ENCODE data around the gene CSF2RB.

DNA sequence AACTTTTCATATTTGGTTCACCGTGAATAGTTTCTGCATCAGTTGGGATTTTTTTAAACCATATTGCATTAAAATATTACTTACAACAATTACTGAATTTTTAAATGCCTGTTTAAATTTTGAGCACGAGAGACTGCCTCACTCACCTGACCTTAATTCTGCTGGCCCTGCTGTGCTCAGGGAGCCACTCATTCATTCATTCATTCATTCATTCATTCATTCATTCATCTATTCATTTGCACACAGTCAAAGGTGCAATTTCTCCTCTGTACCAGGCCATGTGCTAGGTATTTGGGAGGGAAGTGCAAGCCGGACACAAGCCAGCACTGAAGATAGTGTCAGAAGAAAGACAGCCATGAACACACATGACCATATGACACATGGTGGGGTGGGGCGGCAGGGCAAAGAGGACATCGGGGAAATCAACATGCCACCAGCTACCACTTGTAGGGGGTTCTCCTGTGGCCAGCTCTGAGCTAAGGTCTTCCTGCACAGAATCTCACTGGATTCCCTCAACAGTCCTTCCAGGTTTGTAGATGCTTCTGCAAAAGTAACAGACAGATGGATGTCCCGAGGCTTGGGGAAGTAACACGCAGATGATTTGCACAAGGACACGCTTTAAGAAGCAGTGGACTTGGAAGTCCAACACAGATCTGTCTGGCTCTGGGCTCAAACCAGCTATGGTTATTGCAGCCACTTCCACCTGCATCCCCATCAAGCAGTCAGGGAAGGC lies 568 bp upstream of the CSF2RB start:
- TF ChIP-seq EZH2 (IDR thresholded peaks at IDR 0.05; ENCODE audit: borderline replicate concordance, low read depth, low read length, severe bottlenecking) (no peak), POLR2A (IDR thresholded peaks at IDR 0.05; ENCODE audit: low read depth, low read length) (no peak), JUN (IDR thresholded peaks at IDR 0.05; ENCODE audit: borderline replicate concordance, insufficient read depth, insufficient read length, low read depth) (no peak), FOS (IDR thresholded peaks at IDR 0.05; ENCODE audit: borderline replicate concordance, insufficient read depth, low read length) (no peak), MYC (IDR thresholded peaks at IDR 0.05; ENCODE audit: low read depth, low read length) (no peak), POLR2AphosphoS5 (IDR thresholded peaks at IDR 0.05; ENCODE audit: insufficient read depth, low read depth, low read length) (no peak), GATA2 (IDR thresholded peaks at IDR 0.05; ENCODE audit: insufficient read depth, insufficient read length, low read depth, low read length) (no peak)
- TF ChIP-seq, protein P1, sequence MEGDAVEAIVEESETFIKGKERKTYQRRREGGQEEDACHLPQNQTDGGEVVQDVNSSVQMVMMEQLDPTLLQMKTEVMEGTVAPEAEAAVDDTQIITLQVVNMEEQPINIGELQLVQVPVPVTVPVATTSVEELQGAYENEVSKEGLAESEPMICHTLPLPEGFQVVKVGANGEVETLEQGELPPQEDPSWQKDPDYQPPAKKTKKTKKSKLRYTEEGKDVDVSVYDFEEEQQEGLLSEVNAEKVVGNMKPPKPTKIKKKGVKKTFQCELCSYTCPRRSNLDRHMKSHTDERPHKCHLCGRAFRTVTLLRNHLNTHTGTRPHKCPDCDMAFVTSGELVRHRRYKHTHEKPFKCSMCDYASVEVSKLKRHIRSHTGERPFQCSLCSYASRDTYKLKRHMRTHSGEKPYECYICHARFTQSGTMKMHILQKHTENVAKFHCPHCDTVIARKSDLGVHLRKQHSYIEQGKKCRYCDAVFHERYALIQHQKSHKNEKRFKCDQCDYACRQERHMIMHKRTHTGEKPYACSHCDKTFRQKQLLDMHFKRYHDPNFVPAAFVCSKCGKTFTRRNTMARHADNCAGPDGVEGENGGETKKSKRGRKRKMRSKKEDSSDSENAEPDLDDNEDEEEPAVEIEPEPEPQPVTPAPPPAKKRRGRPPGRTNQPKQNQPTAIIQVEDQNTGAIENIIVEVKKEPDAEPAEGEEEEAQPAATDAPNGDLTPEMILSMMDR (IDR thresholded peaks at IDR 0.05; ENCODE audit: extremely low read depth in 1 of 2, insufficient read depth in 1 of 2, low read depth in 1 of 2, low read length in 2 of 2) = no peak
- TF ChIP-seq, protein P2, sequence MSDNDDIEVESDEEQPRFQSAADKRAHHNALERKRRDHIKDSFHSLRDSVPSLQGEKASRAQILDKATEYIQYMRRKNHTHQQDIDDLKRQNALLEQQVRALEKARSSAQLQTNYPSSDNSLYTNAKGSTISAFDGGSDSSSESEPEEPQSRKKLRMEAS (IDR thresholded peaks at IDR 0.05; ENCODE audit: insufficient read depth, insufficient read length) = no peak
